Measurements from ENCODE around the gene NEDD4L.

GRCh38 chr18:58443671-58444070 is 399.6 kb downstream of the NEDD4L start:
- no peak for TF ChIP-seq GABPA (IDR thresholded peaks at IDR 0.05 in 1 of 2, conservative IDR thresholded peaks at IDR 0.05 in 1 of 2)
- TF ChIP-seq, protein P1, sequence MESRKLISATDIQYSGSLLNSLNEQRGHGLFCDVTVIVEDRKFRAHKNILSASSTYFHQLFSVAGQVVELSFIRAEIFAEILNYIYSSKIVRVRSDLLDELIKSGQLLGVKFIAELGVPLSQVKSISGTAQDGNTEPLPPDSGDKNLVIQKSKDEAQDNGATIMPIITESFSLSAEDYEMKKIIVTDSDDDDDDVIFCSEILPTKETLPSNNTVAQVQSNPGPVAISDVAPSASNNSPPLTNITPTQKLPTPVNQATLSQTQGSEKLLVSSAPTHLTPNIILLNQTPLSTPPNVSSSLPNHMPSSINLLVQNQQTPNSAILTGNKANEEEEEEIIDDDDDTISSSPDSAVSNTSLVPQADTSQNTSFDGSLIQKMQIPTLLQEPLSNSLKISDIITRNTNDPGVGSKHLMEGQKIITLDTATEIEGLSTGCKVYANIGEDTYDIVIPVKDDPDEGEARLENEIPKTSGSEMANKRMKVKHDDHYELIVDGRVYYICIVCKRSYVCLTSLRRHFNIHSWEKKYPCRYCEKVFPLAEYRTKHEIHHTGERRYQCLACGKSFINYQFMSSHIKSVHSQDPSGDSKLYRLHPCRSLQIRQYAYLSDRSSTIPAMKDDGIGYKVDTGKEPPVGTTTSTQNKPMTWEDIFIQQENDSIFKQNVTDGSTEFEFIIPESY (IDR thresholded peaks at IDR 0.05): no peak
- no peak for TF ChIP-seq CTCF (IDR thresholded peaks at IDR 0.05; ENCODE audit: low read depth, low read length, missing input control)

All from liver (tissue), 3 donors.